ENCODE measurements around the gene IFITM1.

The IFITM1 gene

DNA sequence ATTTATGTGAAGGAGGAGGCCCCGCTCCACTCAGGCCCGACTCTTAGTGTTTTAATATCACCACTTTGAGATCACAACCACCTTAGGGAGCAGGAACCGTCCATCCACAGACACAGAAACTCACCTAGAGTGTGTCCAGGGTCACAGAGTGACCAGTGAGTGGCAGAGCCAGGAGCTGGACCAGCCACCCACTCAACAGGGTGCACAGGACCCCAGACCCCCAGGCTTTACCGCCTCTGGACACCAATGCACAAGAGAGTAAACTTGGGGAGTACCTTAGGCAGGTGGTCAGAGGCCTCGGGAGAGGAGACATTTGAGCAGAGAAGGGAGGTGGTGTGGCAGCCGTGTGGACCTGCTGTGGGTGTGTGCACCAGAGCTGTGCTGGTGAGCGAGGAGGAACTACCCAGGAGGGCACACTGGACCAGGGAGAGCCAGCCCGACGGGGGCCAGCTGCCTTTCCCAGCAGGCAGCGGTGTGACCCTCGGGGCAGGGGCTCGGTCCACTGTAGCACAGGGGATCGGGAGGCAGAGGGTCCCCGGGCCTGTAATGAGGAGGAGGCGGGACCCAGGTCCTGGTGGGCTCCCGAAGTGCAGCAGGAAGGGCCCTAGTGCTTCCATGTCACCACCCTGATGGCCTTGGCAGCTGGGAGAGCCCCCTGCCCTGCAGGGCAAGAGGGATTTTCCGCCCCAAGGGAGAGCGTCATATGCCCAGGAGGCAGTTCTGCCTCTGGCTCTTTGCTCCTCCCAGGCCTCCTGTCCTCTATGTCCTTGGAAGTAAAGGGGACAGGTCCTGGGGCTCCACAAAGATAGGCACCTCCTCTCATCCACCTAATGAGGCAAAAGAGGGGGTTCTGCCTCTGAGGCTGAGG lies 43.2 kb upstream of the IFITM1 start:
- H3K4me3 ChIP-seq (ENCODE audit: low read depth, low read length): no peak overlapping the region
- TF ChIP-seq, protein P1, sequence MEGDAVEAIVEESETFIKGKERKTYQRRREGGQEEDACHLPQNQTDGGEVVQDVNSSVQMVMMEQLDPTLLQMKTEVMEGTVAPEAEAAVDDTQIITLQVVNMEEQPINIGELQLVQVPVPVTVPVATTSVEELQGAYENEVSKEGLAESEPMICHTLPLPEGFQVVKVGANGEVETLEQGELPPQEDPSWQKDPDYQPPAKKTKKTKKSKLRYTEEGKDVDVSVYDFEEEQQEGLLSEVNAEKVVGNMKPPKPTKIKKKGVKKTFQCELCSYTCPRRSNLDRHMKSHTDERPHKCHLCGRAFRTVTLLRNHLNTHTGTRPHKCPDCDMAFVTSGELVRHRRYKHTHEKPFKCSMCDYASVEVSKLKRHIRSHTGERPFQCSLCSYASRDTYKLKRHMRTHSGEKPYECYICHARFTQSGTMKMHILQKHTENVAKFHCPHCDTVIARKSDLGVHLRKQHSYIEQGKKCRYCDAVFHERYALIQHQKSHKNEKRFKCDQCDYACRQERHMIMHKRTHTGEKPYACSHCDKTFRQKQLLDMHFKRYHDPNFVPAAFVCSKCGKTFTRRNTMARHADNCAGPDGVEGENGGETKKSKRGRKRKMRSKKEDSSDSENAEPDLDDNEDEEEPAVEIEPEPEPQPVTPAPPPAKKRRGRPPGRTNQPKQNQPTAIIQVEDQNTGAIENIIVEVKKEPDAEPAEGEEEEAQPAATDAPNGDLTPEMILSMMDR (IDR thresholded peaks at IDR 0.05; ENCODE audit: low read depth, low read length, missing control alignments): no peak
- H3K27ac ChIP-seq: no peak overlapping the region
- in situ Hi-C loops (cut with HindIII; ENCODE audit: low pct_ligation_motif_present, low sequenced_read_pairs): no loop called here
- H3K27me3 ChIP-seq (replicated peaks): no peaks in the 10 kb centered on the region
- DNase-seq: no peak
- H3K36me3 ChIP-seq (replicated peaks): no peaks in the 10 kb centered on the region

GRCh38 chr11:271319-271715 lies 42.5 kb upstream of the IFITM1 start:
- TF ChIP-seq, protein P1 (IDR thresholded peaks at IDR 0.05; ENCODE audit: low read depth, low read length, missing control alignments): no peak
- Histone ChIP-seq H3K4me3 (ENCODE audit: low read depth, low read length) (no peak overlapping the region), H3K27ac (no peak overlapping the region), H3K27me3 (replicated peaks) (peaks cover 2% of the 10 kb centered on the region), H3K36me3 (replicated peaks) (no peaks in the 10 kb centered on the region)
- in situ Hi-C loops (cut with HindIII; ENCODE audit: low pct_ligation_motif_present, low sequenced_read_pairs): no loop called here
- no peak for DNase-seq

GRCh38 chr11:272195-272930 lies 41.5 kb upstream of the IFITM1 start:
- TF ChIP-seq, protein P1 (IDR thresholded peaks at IDR 0.05; ENCODE audit: low read depth, low read length, missing control alignments): no peak
- in situ Hi-C loops (cut with HindIII; ENCODE audit: low pct_ligation_motif_present, low sequenced_read_pairs): no loop called here
- Histone ChIP-seq H3K27ac (no peak overlapping the region), H3K36me3 (replicated peaks) (no peaks in the 10 kb centered on the region), H3K4me3 (ENCODE audit: low read depth, low read length) (no peak overlapping the region), H3K27me3 (replicated peaks) (peaks cover 5% of the 10 kb centered on the region)
- DNase-seq: no peak

DNA sequence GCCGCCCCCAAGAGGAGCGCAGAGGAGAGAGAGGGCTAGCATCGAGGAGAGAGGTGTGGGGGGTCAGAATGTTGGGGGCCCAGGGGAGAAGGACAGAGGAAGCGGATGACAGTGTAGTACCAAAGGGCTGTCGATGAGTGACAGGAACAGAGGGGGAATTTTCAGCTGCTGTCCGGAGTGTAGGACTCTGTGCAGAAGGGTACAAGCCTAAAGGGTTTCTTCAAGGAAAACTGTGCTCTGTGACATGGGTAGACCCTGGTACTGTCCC lies 41.0 kb upstream of the IFITM1 start:
- Histone ChIP-seq H3K4me3 (ENCODE audit: low read depth, low read length) (no peak overlapping the region), H3K27me3 (replicated peaks) (peaks cover 6% of the 10 kb centered on the region), H3K36me3 (replicated peaks) (no peaks in the 10 kb centered on the region), H3K27ac (no peak overlapping the region)
- no peak for DNase-seq
- TF ChIP-seq, protein P1 (IDR thresholded peaks at IDR 0.05; ENCODE audit: low read depth, low read length, missing control alignments): no peak
- in situ Hi-C loops (cut with HindIII; ENCODE audit: low pct_ligation_motif_present, low sequenced_read_pairs): no loop called here

- TF ChIP-seq, protein P1 (IDR thresholded peaks at IDR 0.05; ENCODE audit: low read depth, low read length, missing control alignments): no peak
- H3K27ac ChIP-seq: no peak overlapping the region
- no peaks in the 10 kb centered on the region for H3K36me3 ChIP-seq (replicated peaks)
- in situ Hi-C loops (cut with HindIII; ENCODE audit: low pct_ligation_motif_present, low sequenced_read_pairs): no loop called here
- DNase-seq: no peak
- H3K27me3 ChIP-seq (replicated peaks): peaks cover 38% of the 10 kb centered on the region
- no peak overlapping the region for H3K4me3 ChIP-seq (ENCODE audit: low read depth, low read length)
Observed at GRCh38 chr11:276219-276618, 37.6 kb upstream of the IFITM1 start.
